A549 (cell line): Measurements from ENCODE around the gene ATP9B.

Experiments
- CEBPB ChIP-seq, 2 experiments: fragments of >200 bp in 1 of 2; sonication (Bioruptor Twin) in 1 of 2; formaldehyde crosslinking in 1 of 2; IDR thresholded peaks; 2 replicates each; pipeline ENCODE4 v1.6.1; 2012 to 2016
- CHD2 ChIP-seq: fragments of 150-350 bp; IDR thresholded peaks from 2 replicates; pipeline ENCODE4 v1.6.1; 2014; ENCODE audit warnings: low read length; ENCODE audit not compliant: partially characterized antibody
- CTCF ChIP-seq: fragments of >200 bp; sonication (Bioruptor Twin); formaldehyde crosslinking; IDR thresholded peaks from 3 replicates; pipeline ENCODE4 v1.5.1; 2016
- ELK1 ChIP-seq: fragments of 150-350 bp; IDR thresholded peaks from 2 replicates; pipeline ENCODE4 v1.6.1; 2014; ENCODE audit warnings: low read depth, mild to moderate bottlenecking, low read length
- EP300 ChIP-seq, 2 experiments: fragments of >200 bp; sonication (Bioruptor Twin); formaldehyde crosslinking; IDR thresholded peaks; 2 replicates in 1 of 2; 3 replicates in 1 of 2; pipeline ENCODE4 v1.6.1; 2016 to 2017
- HOXB5 ChIP-seq: fragments of 250-450 bp; sonication (Bioruptor Pico); IDR thresholded peaks from 2 replicates; pipeline ENCODE4 v1.5.0; 2020; ENCODE audit warnings: mild to moderate bottlenecking, moderate library complexity
- JUN ChIP-seq, 2 experiments: fragments of >200 bp; sonication (Bioruptor Twin); formaldehyde crosslinking; IDR thresholded peaks; 2 replicates in 1 of 2; 3 replicates in 1 of 2; pipeline ENCODE4 v1.6.1; 2016 to 2017
- NPAS2 ChIP-seq: fragments of 250-450 bp; sonication (Bioruptor Pico); IDR thresholded peaks from 2 replicates; pipeline ENCODE4 v1.8.0; 2022; ENCODE audit warnings: mild to moderate bottlenecking, moderate library complexity, borderline replicate concordance
- USF2 ChIP-seq: fragments of 450-650 bp; IDR thresholded peaks from 2 replicates; pipeline ENCODE4 v1.6.1; 2014; ENCODE audit warnings: antibody characterized with exemption
- TF ChIP-seq, protein P1 (sequence below): fragments of 200-600 bp; sonication (generic); IDR thresholded peaks from 2 replicates; pipeline ENCODE4 v1.6.1; 2016; ENCODE audit warnings: antibody characterized with exemption, mild to moderate bottlenecking, moderate library complexity

- TF ChIP-seq, protein P1, sequence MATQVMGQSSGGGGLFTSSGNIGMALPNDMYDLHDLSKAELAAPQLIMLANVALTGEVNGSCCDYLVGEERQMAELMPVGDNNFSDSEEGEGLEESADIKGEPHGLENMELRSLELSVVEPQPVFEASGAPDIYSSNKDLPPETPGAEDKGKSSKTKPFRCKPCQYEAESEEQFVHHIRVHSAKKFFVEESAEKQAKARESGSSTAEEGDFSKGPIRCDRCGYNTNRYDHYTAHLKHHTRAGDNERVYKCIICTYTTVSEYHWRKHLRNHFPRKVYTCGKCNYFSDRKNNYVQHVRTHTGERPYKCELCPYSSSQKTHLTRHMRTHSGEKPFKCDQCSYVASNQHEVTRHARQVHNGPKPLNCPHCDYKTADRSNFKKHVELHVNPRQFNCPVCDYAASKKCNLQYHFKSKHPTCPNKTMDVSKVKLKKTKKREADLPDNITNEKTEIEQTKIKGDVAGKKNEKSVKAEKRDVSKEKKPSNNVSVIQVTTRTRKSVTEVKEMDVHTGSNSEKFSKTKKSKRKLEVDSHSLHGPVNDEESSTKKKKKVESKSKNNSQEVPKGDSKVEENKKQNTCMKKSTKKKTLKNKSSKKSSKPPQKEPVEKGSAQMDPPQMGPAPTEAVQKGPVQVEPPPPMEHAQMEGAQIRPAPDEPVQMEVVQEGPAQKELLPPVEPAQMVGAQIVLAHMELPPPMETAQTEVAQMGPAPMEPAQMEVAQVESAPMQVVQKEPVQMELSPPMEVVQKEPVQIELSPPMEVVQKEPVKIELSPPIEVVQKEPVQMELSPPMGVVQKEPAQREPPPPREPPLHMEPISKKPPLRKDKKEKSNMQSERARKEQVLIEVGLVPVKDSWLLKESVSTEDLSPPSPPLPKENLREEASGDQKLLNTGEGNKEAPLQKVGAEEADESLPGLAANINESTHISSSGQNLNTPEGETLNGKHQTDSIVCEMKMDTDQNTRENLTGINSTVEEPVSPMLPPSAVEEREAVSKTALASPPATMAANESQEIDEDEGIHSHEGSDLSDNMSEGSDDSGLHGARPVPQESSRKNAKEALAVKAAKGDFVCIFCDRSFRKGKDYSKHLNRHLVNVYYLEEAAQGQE: no peak
- TF ChIP-seq CTCF (no peak), NPAS2 (no peak), USF2 (no peak), HOXB5 (no peak), EP300 (IDR thresholded peaks at IDR 0.05) (no peak), CEBPB (IDR thresholded peaks at IDR 0.05) (no peak), CHD2 (no peak), ELK1 (no peak), JUN (IDR thresholded peaks at IDR 0.05) (no peak)
Measured at GRCh38 chr18:79167526-79168190, 98.5 kb downstream of the ATP9B start.
